IMR-90 (cell line): Measurements from ENCODE around the gene DZIP3. TPM values are rescaled to one million over a fixed set of nuclear protein-coding genes. Genes with fewer than 3 reads are reported as not detected.

ENCODE experiments used
- ATAC-seq: fragments of 200-7000 bp; cut with Tn5 transposase; 2 replicates; pipeline ENCODE4 v1.9.1; 2020; ENCODE audit warnings: low read depth, mild to moderate bottlenecking, moderate library complexity
- BruUV-seq: library from RNA; stranded (reverse); fragments of 400-500 nt; replicated peaks from 2 replicates; lab custom pipeline; 2021; lab: Mats Ljungman, UMichigan
- CTCF ChIA-PET: fragments of 300-600 bp; formaldehyde crosslinking; extraction: SDS; loops from one replicate; lab custom pipeline; 2021; ENCODE audit warnings: antibody characterized with exemption; lab: Yijun Ruan, JAX
- POLR2A ChIA-PET: fragments of 300-600 bp; sonication (Branson Sonifier 250); formaldehyde crosslinking; loops from one replicate; lab custom pipeline; 2022; ENCODE audit warnings: antibody characterized with exemption; ENCODE audit not compliant: unreplicated experiment; lab: Charles Lee
- DNase-seq: peaks from one replicate; pipeline ENCODE4 v3.0.0; 2013
- H2AFZ ChIP-seq: replicated peaks from 2 replicates; pipeline ENCODE3; 2013; ENCODE audit warnings: low read length, mild to moderate bottlenecking; ENCODE audit not compliant: poor library complexity
- H2AK5ac ChIP-seq: 2 replicates; pipeline ENCODE4 v1.6.1; 2013; ENCODE audit warnings: low read depth, low read length, inconsistent platforms
- H2AK9ac ChIP-seq: replicated peaks from 2 replicates; pipeline ENCODE3; 2013; ENCODE audit warnings: mild to moderate bottlenecking, low read depth, low read length, moderate library complexity; ENCODE audit not compliant: poor library complexity
- H2BK120ac ChIP-seq: 2 replicates; pipeline ENCODE4 v1.6.1; 2013; ENCODE audit warnings: low read depth, low read length, inconsistent platforms
- H2BK15ac ChIP-seq: 3 replicates; pipeline ENCODE4 v1.6.1; 2013; ENCODE audit warnings: low read depth, low read length, inconsistent platforms
- H2BK20ac ChIP-seq: 2 replicates; pipeline ENCODE4 v1.6.1; 2013; ENCODE audit warnings: low read depth, mild to moderate bottlenecking, inconsistent platforms, low read length, moderate library complexity
- H2BK5ac ChIP-seq: 2 replicates; pipeline ENCODE4 v1.6.1; 2013; ENCODE audit warnings: mild to moderate bottlenecking, low read depth, low read length, inconsistent platforms; ENCODE audit not compliant: poor library complexity, severe bottlenecking
- H3K14ac ChIP-seq: replicated peaks from 2 replicates; pipeline ENCODE4 v1.6.1; 2013; ENCODE audit warnings: low read depth, low read length, inconsistent platforms
- H3K18ac ChIP-seq: 2 replicates; pipeline ENCODE4 v1.6.1; 2013; ENCODE audit warnings: low read depth, low read length, control low read depth
- H3K23ac ChIP-seq: 2 replicates; pipeline ENCODE4 v1.6.1; 2013; ENCODE audit warnings: low read depth, low read length, inconsistent platforms
- H3K27ac ChIP-seq: 2 replicates; pipeline ENCODE4 v1.5.1; 2013; ENCODE audit warnings: mild to moderate bottlenecking, control low read depth, low read length; ENCODE audit not compliant: insufficient read depth
- H3K27me3 ChIP-seq: 2 replicates; pipeline ENCODE4 v1.6.1; 2013; ENCODE audit warnings: low read length; ENCODE audit not compliant: control insufficient read depth, insufficient read depth
- H3K36me3 ChIP-seq: 2 replicates; pipeline ENCODE4 v1.6.1; 2013; ENCODE audit warnings: low read length, mixed read lengths; ENCODE audit not compliant: control insufficient read depth, insufficient read depth
- H3K4ac ChIP-seq: 2 replicates; pipeline ENCODE4 v1.6.1; 2013; ENCODE audit warnings: low read depth, low read length, inconsistent platforms
- H3K4me1 ChIP-seq: 2 replicates; pipeline ENCODE4 v1.6.1; 2013; ENCODE audit warnings: low read length, mixed read lengths; ENCODE audit not compliant: control insufficient read depth, insufficient read depth
- H3K4me2 ChIP-seq: 2 replicates; pipeline ENCODE4 v1.6.1; 2013; ENCODE audit warnings: low read depth, mild to moderate bottlenecking, control low read depth, low read length, moderate library complexity
- H3K4me3 ChIP-seq: 2 replicates; pipeline ENCODE4 v1.5.1; 2013; ENCODE audit warnings: low read depth, mild to moderate bottlenecking, control low read depth, low read length, moderate library complexity; ENCODE audit not compliant: insufficient read depth
- H3K56ac ChIP-seq: 2 replicates; pipeline ENCODE4 v1.6.1; 2013; ENCODE audit warnings: low read length, inconsistent platforms; ENCODE audit not compliant: insufficient read depth; ENCODE audit errors: extremely low read depth
- H3K79me1 ChIP-seq, 2 experiments: 2 replicates each; pipeline ENCODE4 v1.6.1; 2013; ENCODE audit warnings: low read length in 2 of 2, inconsistent platforms in 1 of 2, low read depth in 1 of 2
- H3K9ac ChIP-seq: 2 replicates; pipeline ENCODE4 v1.6.1; 2013; ENCODE audit warnings: low read depth, low read length, control low read depth
- H3K9me1 ChIP-seq: 2 replicates; pipeline ENCODE4 v1.6.1; 2013; ENCODE audit warnings: low read length, inconsistent platforms; ENCODE audit not compliant: insufficient read depth
- H3K9me3 ChIP-seq: 2 replicates; pipeline ENCODE4 v1.6.1; 2013; ENCODE audit warnings: low read length; ENCODE audit not compliant: control insufficient read depth, insufficient read depth
- H4K20me1 ChIP-seq: 2 replicates; pipeline ENCODE4 v1.6.1; 2013; ENCODE audit warnings: low read length, inconsistent platforms; ENCODE audit not compliant: insufficient read depth
- H4K5ac ChIP-seq: 2 replicates; pipeline ENCODE4 v1.6.1; 2013; ENCODE audit warnings: mild to moderate bottlenecking, low read depth, low read length, control low read depth
- H4K8ac ChIP-seq, 2 experiments: 2 replicates each; pipeline ENCODE4 v1.6.1; 2013; ENCODE audit warnings: low read depth in 2 of 2, low read length in 2 of 2, control low read depth in 1 of 2, inconsistent platforms in 1 of 2
- H4K91ac ChIP-seq: 2 replicates; pipeline ENCODE4 v1.6.1; 2013; ENCODE audit warnings: low read depth, low read length, inconsistent platforms; ENCODE audit not compliant: insufficient read depth
- CEBPB ChIP-seq: IDR thresholded peaks from 2 replicates; pipeline ENCODE4 v1.6.1; 2012; ENCODE audit warnings: low read depth, low read length, improper control_type of control experiment
- MXI1 ChIP-seq: IDR thresholded peaks from 2 replicates; pipeline ENCODE4 v1.6.1; 2012; ENCODE audit warnings: low read depth, mild to moderate bottlenecking, low read length, moderate library complexity, borderline replicate concordance
- POLR2A ChIP-seq: IDR thresholded peaks from 2 replicates; pipeline ENCODE4 v1.6.1; 2012; ENCODE audit warnings: mild to moderate bottlenecking, low read depth, low read length
- WGBS, 2 experiments: methylation state at CpG; one replicate each; pipeline versions ENCODE4 v1.1.5 to v1.1.7; 2013; ENCODE audit warnings: missing lambda C conversion rate in 2 of 2; ENCODE audit not compliant: insufficient read length in 1 of 2; ENCODE audit errors: extremely low coverage in 2 of 2; 5-methylcytosine and 5-hydroxymethylcytosine counted together
- dilution Hi-C: fragments of 300-500 bp; cut with HindIII; formaldehyde crosslinking; loops from one replicate; pipeline ENCODE4 v1.14.3; 2018; ENCODE audit warnings: low sequenced_read_pairs; ENCODE audit not compliant: unreplicated experiment
- in situ Hi-C: fragments of 300-500 bp; cut with MboI; formaldehyde crosslinking; loops from 3 replicates; pipeline ENCODE4 v1.14.3; 2019; ENCODE audit warnings: low sequenced_read_pairs, inconsistent platforms, mixed read lengths
- intact Hi-C: fragments of 100-400 bp; cut with micrococcal nuclease; formaldehyde crosslinking; loops from 2 replicates; pipeline ENCODE4 v1.10.0; 2022
- polyA plus RNA-seq, 3 experiments: library from polyadenylated mRNA; depleted of rRNA; stranded (reverse); fragments of >200 nt; gene quantifications; 2 replicates each; pipeline ENCODE4 v1.2.3, GENCODE V29; 2012; ENCODE audit warnings: low replicate concordance in 1 of 3
- total RNA-seq: library from RNA; depleted of rRNA; stranded (reverse); fragments of >200 nt; gene quantifications from 2 replicates; pipeline ENCODE4 v1.2.3, GENCODE V29; 2012

The DZIP3 gene
- total and polyA plus RNA-seq, 2 of the 4 experiments (the other 2 are of a cell fraction): 7.0 to 9.9 TPM

DNA sequence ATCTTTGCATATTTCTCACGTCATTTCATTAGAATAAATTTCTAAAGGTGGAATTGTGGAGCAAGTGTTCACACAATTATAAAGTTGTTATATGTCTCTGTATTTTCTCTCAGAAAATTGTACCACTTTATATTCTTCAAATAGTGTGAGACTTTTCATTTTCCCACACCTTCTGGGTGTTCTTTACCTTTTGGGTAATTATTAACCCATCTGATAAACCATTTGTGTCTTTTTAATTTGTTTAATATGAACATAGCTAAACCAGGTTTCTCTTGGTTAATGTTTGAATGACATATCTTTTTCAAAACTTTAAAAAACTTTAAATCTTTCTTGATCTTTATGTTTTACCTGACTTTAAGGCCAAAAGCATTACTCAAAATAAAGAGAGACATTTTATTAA, 40.5 kb downstream of the DZIP3 start:
- H3K36me3 ChIP-seq: no peaks in the 10 kb centered on the region
- no peak overlapping the region for H2BK15ac ChIP-seq
- no peak overlapping the region for H3K9ac ChIP-seq
- no peak overlapping the region for H3K56ac ChIP-seq
- no peak overlapping the region for H3K14ac ChIP-seq
- dilution Hi-C loops (no loop called here), intact Hi-C loops (no loop called here), in situ Hi-C loops (no loop called here)
- no peak overlapping the region for H2AFZ ChIP-seq
- TF ChIP-seq CEBPB: no peak
- no peak for TF ChIP-seq MXI1
- TF ChIP-seq POLR2A: no peak
- H3K18ac ChIP-seq: no peak overlapping the region
- no peak overlapping the region for H2BK5ac ChIP-seq
- H4K8ac ChIP-seq: no peak overlapping the region
- ChIA-PET POLR2A (no interaction called here), CTCF (no interaction called here)
- no peak overlapping the region for H3K27ac ChIP-seq
- H4K91ac ChIP-seq: no peak overlapping the region
- ATAC-seq (no peak), DNase-seq (no peak)
- H3K4me1 ChIP-seq: no peaks in the 10 kb centered on the region
- no TSS peak for BruUV-seq
- H3K79me1 ChIP-seq: no peaks in the 10 kb centered on the region
- H4K5ac ChIP-seq: no peak overlapping the region
- H2AK5ac ChIP-seq: no peak overlapping the region
- H3K4ac ChIP-seq: no peak overlapping the region
- no peaks in the 10 kb centered on the region for H3K9me1 ChIP-seq
- no peaks in the 10 kb centered on the region for H3K9me3 ChIP-seq
- H2BK120ac ChIP-seq: no peak overlapping the region
- H2BK20ac ChIP-seq: no peak overlapping the region
- no peak overlapping the region for H3K4me2 ChIP-seq
- no CpG with 5 or more reads among the region's 1 CpG for WGBS, 2 experiments
- H4K20me1 ChIP-seq: no peaks in the 10 kb centered on the region
- no peak overlapping the region for H2AK9ac ChIP-seq
- no peaks in the 10 kb centered on the region for H3K27me3 ChIP-seq
- no peak overlapping the region for H3K23ac ChIP-seq
- H3K4me3 ChIP-seq: no peak overlapping the region
